Activated T-cell treated with anti-CD3 and anti-CD28 coated beads, Interleukin-2, amount 50 U/mL, for 48 hours (primary cell): ENCODE results near the gene NCK1.

Experiments
- DNase-seq, 2 experiments: peaks; one replicate each; pipeline ENCODE4 v3.0.0-alpha.2; 2020

Gene NCK1

DNA sequence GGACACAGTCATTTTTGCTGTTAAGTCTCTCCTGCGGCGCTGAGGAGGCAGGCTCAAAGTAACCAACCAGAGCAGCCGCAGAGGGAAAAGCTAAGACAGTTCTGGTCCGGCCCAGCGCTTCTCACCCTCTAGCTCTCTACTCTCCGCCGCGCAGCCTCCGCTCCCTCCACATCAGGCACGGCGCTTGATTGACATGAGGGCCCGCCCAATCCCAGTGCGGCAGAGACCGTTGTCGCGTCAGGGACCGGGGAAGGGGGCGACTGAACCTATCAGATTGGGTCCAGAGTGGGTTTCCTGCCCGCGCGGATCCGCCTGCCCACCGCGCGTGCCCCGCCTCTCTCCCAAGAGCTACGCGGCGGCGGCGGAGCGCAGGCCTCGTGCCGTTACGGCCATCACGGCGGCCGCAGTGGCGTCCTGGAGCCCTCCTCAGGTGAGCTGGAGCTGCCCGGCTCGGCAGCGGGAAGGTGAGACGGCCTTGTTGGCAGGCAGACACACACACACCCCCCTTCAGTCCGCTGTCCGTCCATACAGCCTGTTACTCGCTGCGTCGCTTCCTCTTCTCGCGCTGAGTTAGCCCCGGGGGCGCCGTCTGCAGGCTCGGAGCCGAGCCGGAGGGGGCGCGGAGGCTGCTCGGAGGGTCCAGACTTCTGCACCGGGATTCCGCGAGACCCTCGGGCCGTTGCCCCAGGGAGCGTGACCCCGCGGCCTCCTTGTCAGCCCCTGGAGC lies at the start of gene NCK1:
Gene NCK1, plus strand, starts transcription at position 319 of the 727 bp plus-strand sequence. CDS start 65,794 bp downstream, outside the sequence.
- DNase-seq, result peak; percentile 97 to 98

GRCh38 chr3:136817448-136817847 lies 44.6 kb upstream of the NCK1 start:
- no peak for DNase-seq

GRCh38 chr3:136818191-136818768 lies 43.7 kb upstream of the NCK1 start:
- DNase-seq, result peak; percentile 54 to 70

DNA sequence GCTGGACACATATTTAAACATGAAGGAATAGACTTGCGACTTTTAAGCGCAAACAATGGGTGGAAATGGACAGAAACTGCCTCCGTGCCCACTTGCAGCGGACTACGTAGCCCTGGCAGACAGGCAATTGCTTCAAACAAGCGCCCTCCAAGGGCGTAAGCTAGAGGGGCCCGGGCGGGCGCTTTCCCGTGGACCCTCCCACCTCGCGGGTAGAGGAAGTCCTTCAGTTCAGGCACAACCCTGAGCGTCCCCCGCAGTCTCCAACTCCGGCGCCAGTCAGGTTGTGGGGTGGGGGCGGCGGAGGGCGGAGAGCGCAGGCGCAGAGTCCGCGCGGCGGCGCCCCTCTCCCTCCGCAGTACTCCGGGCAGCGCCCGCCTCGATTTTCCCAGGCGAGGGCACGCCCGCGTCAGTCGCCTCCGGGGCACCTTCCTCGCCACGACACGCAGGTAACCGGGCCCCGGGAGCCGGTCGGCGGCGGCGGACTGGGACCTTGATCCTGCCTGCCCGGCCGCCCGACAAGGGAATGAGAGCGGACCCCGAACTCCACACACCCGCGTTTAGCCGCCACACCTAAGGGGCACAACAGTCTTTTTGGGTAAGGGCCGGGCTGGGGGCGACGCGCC lies 43.1 kb upstream of the NCK1 start, which contains the start of gene SLC35G2:
Gene SLC35G2, plus strand, starts transcription at position 358 of the 623 bp plus-strand sequence. CDS start 35,335 bp downstream, outside the sequence.
- peak; percentile 57 to 66 for DNase-seq

DNA sequence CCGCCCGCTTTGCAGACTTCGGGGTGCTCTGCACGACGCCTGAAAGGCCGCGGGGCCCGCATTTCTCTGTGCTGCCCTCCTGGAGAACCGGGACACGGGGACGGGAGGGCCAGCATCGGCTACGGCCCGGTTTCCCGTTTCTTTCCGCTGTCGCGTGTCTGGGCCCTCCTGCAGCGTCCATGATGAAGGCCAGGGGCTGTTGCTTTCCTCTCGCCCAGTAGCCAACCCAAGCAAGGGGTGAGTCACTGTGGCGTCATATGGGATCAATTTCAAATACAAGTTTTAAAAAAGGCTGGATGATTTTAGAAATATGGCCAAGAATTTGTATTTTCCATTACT lies 42.6 kb upstream of the NCK1 start:
- peak in 1 of 2 experiments; percentile 53 for DNase-seq

GRCh38 chr3:136819731-136820679 lies 42.0 kb upstream of the NCK1 start:
- peak; percentile 47 to 55 for DNase-seq

DNA sequence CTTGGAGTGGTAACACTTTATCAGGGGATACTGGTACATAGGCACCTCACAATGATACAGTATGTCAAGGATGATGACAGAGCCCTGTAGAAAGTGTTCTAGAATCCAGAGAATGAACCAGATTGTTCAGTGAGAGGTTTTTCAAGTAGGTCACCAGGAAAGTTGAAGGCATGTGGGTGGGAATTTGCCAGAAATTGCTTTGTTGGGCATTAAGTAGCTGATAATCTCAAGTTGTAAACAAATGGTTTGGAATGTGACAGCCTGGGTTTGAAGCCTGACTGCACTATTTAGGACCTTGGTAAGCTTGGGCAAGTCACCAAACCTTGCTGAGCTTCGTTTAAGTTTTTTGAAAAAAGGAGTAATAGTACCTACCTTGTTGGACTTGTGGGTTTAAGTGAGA lies 30.5 kb upstream of the NCK1 start:
- no peak for DNase-seq

- DNase-seq, result no peak
These were observed 26.8 kb upstream of the NCK1 start for GRCh38 chr3:136835089-136835812.

DNA sequence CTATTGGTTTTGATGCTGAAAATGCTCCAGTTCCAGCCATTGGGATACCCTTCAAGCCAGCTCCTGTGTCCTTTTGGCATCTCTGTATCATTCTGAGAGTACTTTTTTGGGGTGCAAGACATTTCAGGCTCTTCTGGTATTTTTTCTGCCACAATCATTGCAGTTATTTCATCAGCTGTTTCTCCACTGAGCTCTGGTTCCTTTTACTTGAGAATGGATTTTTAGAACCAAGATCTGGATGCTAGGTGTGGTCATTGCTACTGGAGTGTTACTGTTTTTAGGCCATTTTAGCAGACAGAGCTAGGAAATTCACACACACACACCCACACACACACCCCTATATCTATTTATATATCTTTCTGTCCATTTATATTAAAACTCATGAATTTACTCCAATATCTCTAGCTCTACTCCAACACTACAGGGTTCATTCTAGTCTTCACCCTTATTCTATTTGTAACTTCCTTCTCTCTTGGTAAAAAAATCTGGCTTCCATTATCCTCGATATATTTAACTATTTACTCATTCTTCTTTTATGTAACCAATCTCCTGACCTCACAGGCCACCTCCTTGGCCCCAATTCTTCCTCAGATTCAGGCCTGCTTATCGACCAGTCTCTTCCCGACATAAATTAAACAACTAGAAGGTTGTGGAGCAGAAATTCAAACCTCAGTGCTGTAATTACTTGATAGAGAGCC lies 26.0 kb upstream of the NCK1 start:
- DNase-seq, result no peak

DNA sequence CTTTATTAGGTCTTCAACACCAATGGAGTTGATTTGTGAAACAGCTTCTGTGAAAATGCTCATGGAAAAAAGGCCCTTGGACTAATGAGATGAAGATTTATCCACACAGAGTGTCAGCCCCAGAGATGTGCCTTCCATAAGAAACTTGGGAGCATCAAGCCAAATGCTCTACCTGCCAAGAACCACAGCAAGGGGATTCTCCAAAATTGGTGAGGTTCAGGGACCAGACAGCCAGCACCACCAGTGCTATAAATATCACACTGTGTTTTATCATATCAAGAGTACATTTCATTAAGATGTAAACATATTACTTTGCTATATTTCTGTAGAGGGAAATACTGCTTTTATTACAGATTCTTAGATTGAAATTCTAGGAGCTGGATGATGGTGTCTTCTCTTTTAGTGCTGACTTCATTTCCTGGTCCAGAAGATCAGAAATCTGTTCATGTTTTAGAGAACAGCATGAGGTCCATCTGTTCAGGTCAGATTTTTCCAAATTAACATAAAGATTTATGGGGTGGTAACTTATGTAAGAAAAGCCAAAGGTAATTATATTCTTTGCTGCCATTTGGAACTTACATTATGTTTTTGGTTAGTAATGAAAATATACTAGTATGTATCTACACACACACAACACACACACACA lies 25.4 kb upstream of the NCK1 start:
- DNase-seq, result no peak

- DNase-seq, result no peak
These were observed 23.1 kb upstream of the NCK1 start for GRCh38 chr3:136838641-136839555.

GRCh38 chr3:136839556-136839931 lies 22.5 kb upstream of the NCK1 start:
- no peak for DNase-seq

GRCh38 chr3:136840252-136840651 lies 21.8 kb upstream of the NCK1 start:
- DNase-seq, result no peak

DNA sequence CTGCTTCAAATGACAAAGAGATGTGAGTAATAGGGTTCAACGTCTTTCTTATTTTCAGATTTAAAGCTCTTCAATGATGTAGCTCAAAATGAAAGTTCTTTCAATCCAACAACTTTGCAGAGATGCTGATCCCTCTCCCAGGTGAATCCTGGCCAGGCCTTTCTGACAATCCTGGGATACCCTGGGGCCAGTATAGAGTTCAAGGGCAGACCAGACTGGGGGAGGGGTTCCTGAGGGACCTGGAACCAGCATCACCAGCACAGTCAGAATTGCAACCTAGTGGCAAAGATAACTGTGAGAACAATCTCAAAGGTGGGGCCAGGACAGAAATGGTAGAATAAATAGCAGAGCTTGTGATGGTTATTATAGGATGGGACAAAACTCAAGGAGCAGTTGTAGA lies 19.7 kb upstream of the NCK1 start:
- no peak for DNase-seq

DNA sequence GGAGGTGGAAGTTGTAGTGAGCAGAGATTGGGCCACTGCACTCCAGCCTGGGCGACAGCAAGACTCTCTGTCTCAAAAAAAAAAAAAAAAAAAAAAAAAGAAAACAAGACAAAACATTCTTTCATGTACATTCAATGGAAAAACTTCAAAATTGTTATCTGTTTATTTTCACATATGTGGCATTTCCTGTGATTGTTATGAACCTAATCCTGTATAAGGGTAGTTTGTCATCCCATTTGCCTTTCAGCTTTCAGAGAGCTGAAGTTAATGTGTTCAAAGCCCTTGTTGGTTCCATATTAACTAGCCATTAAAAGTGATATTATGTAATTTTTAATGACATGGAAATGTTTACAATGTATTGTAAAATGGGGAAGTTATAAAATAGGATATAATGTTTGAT lies 17.3 kb upstream of the NCK1 start:
- no peak for DNase-seq

GRCh38 chr3:136852180-136852579 lies 9.8 kb upstream of the NCK1 start:
- no peak for DNase-seq

GRCh38 chr3:136856665-136857064 lies 5.3 kb upstream of the NCK1 start:
- DNase-seq, result no peak

- no peak for DNase-seq
These were observed 3.6 kb upstream of the NCK1 start for GRCh38 chr3:136858381-136858780.

GRCh38 chr3:136860541-136860940 lies 1.5 kb upstream of the NCK1 start:
- DNase-seq, result no peak
